MM.1S (cell line): ENCODE measurements around the gene NAGLU.

ENCODE experiments used
- CTCF ChIP-seq: fragments of 300-600 bp; sonication (generic); IDR thresholded peaks from 2 replicates; pipeline ENCODE4 v1.5.1; 2016; ENCODE audit warnings: antibody characterized with exemption, low read length, mixed read lengths
- EZH2 ChIP-seq: fragments of 300-600 bp; sonication (generic); optimal IDR thresholded peaks from 2 replicates; pipeline ENCODE3; 2017; ENCODE audit warnings: low read depth, mild to moderate bottlenecking, antibody characterized with exemption, low read length, mixed read lengths

GRCh38 chr17:42527932-42528331, 8.1 kb upstream of the NAGLU start:
- TF ChIP-seq CTCF (no peak), EZH2 (no peak)
